T-helper 1 cell treated with Interleukin-12 subunit alpha and Interleukin-12 subunit beta and Interleukin-4 antibody, amounts not matched to agents 30 μg/mL and 1 μg/mL, for 36 hours (primary cell): ENCODE results near the gene SLC25A21.

Source experiments
- H3K27ac Mint-ChIP-seq: one replicate; pipeline ENCODE4 v1.8.0; 2021; ENCODE audit warnings: mild to moderate bottlenecking, mixed read lengths
- H3K27me3 Mint-ChIP-seq: one replicate; pipeline ENCODE4 v1.8.0; 2021; ENCODE audit warnings: low read depth, mixed read lengths
- H3K36me3 Mint-ChIP-seq: one replicate; pipeline ENCODE4 v1.8.0; 2021; ENCODE audit warnings: low read depth, mixed read lengths
- H3K4me1 Mint-ChIP-seq: one replicate; pipeline ENCODE4 v1.8.0; 2021; ENCODE audit warnings: low read depth, mixed read lengths
- H3K4me3 Mint-ChIP-seq: one replicate; pipeline ENCODE4 v1.8.0; 2021; ENCODE audit warnings: mild to moderate bottlenecking, moderate library complexity, mixed read lengths
- H3K9me3 Mint-ChIP-seq: one replicate; pipeline ENCODE4 v1.8.0; 2021; ENCODE audit warnings: mixed read lengths

Gene SLC25A21

GRCh38 chr14:36852981-36853691, 319.3 kb downstream of the SLC25A21 start:
- H3K27me3 Mint-ChIP-seq: no peaks in the 10 kb centered on the region
- H3K9me3 Mint-ChIP-seq: no peaks in the 10 kb centered on the region
- no peaks in the 10 kb centered on the region for H3K4me1 Mint-ChIP-seq
- H3K4me3 Mint-ChIP-seq: no peak overlapping the region
- no peak overlapping the region for H3K27ac Mint-ChIP-seq
- H3K36me3 Mint-ChIP-seq: no peaks in the 10 kb centered on the region

- no peaks in the 10 kb centered on the region for H3K36me3 Mint-ChIP-seq
- no peaks in the 10 kb centered on the region for H3K9me3 Mint-ChIP-seq
- no peak overlapping the region for H3K4me3 Mint-ChIP-seq
- H3K27ac Mint-ChIP-seq: no peak overlapping the region
- no peaks in the 10 kb centered on the region for H3K27me3 Mint-ChIP-seq
- H3K4me1 Mint-ChIP-seq: no peaks in the 10 kb centered on the region
Measured at GRCh38 chr14:36848213-36848612, 324.2 kb downstream of the SLC25A21 start.

DNA sequence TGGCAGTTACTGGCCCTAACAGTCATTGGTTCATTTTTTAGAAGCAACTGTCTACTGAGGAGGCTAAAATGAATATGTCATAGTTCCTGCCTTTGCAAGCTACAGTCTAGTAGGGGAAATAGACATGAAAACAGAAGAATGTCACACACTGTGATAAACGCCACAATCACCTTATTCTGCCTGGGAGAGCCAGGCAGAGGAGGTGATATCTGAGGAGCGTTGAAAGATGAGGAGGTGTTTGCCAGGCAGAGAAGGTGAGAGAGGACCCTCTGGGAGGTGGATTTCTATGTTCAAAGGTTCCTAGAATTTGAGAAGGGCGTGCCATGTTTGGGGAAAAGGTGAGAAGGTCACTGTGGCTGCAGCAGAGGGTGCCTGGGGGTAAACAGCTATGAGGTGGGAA, 325.0 kb downstream of the SLC25A21 start:
- no peaks in the 10 kb centered on the region for H3K4me1 Mint-ChIP-seq
- no peaks in the 10 kb centered on the region for H3K9me3 Mint-ChIP-seq
- H3K27ac Mint-ChIP-seq: no peak overlapping the region
- no peak overlapping the region for H3K4me3 Mint-ChIP-seq
- no peaks in the 10 kb centered on the region for H3K27me3 Mint-ChIP-seq
- no peaks in the 10 kb centered on the region for H3K36me3 Mint-ChIP-seq

GRCh38 chr14:36845356-36846012, 326.9 kb downstream of the SLC25A21 start:
- Mint-ChIP-seq H3K9me3 (no peaks in the 10 kb centered on the region), H3K27me3 (no peaks in the 10 kb centered on the region)

GRCh38 chr14:36844443-36845195, 327.8 kb downstream of the SLC25A21 start:
- Mint-ChIP-seq H3K36me3 (no peaks in the 10 kb centered on the region), H3K4me3 (no peak overlapping the region), H3K27me3 (no peaks in the 10 kb centered on the region), H3K4me1 (no peaks in the 10 kb centered on the region), H3K9me3 (no peaks in the 10 kb centered on the region), H3K27ac (no peak overlapping the region)

More at GRCh38 chr14:36845356-36846012, 326.9 kb downstream of the SLC25A21 start:
- Mint-ChIP-seq H3K27ac (no peak overlapping the region), H3K4me1 (no peaks in the 10 kb centered on the region), H3K4me3 (no peak overlapping the region), H3K36me3 (no peaks in the 10 kb centered on the region)

DNA sequence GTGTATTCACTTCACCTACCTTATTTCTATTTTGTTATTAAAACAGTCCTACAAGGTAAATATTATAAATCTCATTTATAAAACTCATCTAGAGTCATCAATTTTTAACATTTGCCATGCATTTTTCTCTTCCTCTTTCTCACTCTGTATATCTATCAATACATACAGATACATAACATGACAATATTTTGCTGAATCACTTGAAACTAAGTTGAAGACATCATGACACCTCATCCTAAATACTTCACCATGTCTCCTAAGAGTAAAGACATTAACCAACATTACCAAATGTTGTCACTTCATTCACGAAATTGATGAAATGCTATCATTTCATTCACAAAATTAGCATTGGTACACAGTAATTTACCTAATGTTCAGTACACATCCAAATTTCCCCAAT, 329.0 kb downstream of the SLC25A21 start:
- no peaks in the 10 kb centered on the region for H3K9me3 Mint-ChIP-seq
- no peaks in the 10 kb centered on the region for H3K27me3 Mint-ChIP-seq
- H3K36me3 Mint-ChIP-seq: no peaks in the 10 kb centered on the region
- no peak overlapping the region for H3K4me3 Mint-ChIP-seq
- H3K27ac Mint-ChIP-seq: no peak overlapping the region
- no peaks in the 10 kb centered on the region for H3K4me1 Mint-ChIP-seq

GRCh38 chr14:36835128-36835527, 337.3 kb downstream of the SLC25A21 start:
- Mint-ChIP-seq H3K36me3 (no peaks in the 10 kb centered on the region), H3K27ac (no peak overlapping the region), H3K4me1 (no peaks in the 10 kb centered on the region), H3K9me3 (no peaks in the 10 kb centered on the region), H3K4me3 (no peak overlapping the region), H3K27me3 (no peaks in the 10 kb centered on the region)

GRCh38 chr14:36834293-36834692, 338.1 kb downstream of the SLC25A21 start:
- Mint-ChIP-seq H3K4me3 (no peak overlapping the region), H3K27me3 (no peaks in the 10 kb centered on the region), H3K27ac (no peak overlapping the region), H3K4me1 (no peaks in the 10 kb centered on the region), H3K36me3 (no peaks in the 10 kb centered on the region), H3K9me3 (no peaks in the 10 kb centered on the region)

DNA sequence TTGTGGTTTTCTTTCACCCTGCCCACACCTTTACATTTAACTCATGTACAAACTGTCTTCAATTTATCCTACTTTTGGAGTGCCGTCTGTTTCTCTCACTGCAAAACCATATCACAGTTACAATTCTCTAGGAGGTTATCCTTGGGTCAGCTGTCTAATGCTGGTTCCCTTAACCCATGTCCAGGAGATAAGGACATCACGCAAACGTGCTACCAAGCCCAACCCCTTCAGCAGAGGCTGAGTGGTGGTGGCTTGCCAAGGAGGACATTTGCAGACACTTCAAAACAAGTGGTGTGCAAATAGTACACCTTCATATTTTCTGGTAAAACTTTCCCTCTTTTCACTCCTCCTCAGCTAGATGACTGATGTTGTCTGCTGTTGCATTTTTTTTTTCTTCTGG, 342.9 kb downstream of the SLC25A21 start:
- H3K4me1 Mint-ChIP-seq: no peaks in the 10 kb centered on the region
- H3K27me3 Mint-ChIP-seq: no peaks in the 10 kb centered on the region
- no peak overlapping the region for H3K4me3 Mint-ChIP-seq
- H3K27ac Mint-ChIP-seq: no peak overlapping the region
- no peaks in the 10 kb centered on the region for H3K36me3 Mint-ChIP-seq
- peaks cover 4% of the 10 kb centered on the region for H3K9me3 Mint-ChIP-seq

GRCh38 chr14:36827861-36828260, 344.5 kb downstream of the SLC25A21 start:
- no peaks in the 10 kb centered on the region for H3K36me3 Mint-ChIP-seq
- H3K27ac Mint-ChIP-seq: no peak overlapping the region
- no peaks in the 10 kb centered on the region for H3K4me1 Mint-ChIP-seq
- H3K9me3 Mint-ChIP-seq: peaks cover 4% of the 10 kb centered on the region
- no peaks in the 10 kb centered on the region for H3K27me3 Mint-ChIP-seq
- H3K4me3 Mint-ChIP-seq: no peak overlapping the region

DNA sequence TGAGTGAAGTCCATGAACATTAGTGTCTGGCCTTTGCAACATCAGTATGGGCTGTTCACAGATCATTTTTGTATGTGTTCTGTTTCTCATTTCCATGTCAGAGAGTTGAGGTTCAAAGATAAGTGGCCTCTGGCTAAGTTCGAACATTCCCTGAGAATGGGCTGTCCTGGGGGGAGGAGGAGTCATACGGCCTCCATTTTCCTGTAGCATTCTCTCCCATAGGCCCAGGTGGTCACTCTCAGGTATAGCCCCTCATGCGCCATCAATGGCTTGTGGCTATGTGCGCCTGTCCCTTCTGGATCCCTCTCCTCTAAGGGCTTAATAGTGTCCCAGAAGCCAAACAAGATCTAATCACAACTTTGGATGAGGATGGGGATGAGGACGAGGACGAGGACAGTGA, 345.8 kb downstream of the SLC25A21 start:
- Mint-ChIP-seq H3K27ac (no peak overlapping the region), H3K36me3 (no peaks in the 10 kb centered on the region), H3K27me3 (no peaks in the 10 kb centered on the region), H3K4me1 (no peaks in the 10 kb centered on the region), H3K9me3 (peaks cover 4% of the 10 kb centered on the region), H3K4me3 (no peak overlapping the region)

GRCh38 chr14:36824854-36825253, 347.6 kb downstream of the SLC25A21 start:
- H3K27ac Mint-ChIP-seq: no peak overlapping the region
- H3K4me3 Mint-ChIP-seq: no peak overlapping the region
- H3K27me3 Mint-ChIP-seq: no peaks in the 10 kb centered on the region
- H3K4me1 Mint-ChIP-seq: no peaks in the 10 kb centered on the region
- H3K36me3 Mint-ChIP-seq: no peaks in the 10 kb centered on the region
- H3K9me3 Mint-ChIP-seq: peaks cover 4% of the 10 kb centered on the region

- Mint-ChIP-seq H3K9me3 (peaks cover 4% of the 10 kb centered on the region), H3K27ac (no peak overlapping the region), H3K36me3 (no peaks in the 10 kb centered on the region), H3K4me3 (no peak overlapping the region), H3K4me1 (no peaks in the 10 kb centered on the region), H3K27me3 (no peaks in the 10 kb centered on the region)
Measured at GRCh38 chr14:36823651-36824050, 348.8 kb downstream of the SLC25A21 start.

DNA sequence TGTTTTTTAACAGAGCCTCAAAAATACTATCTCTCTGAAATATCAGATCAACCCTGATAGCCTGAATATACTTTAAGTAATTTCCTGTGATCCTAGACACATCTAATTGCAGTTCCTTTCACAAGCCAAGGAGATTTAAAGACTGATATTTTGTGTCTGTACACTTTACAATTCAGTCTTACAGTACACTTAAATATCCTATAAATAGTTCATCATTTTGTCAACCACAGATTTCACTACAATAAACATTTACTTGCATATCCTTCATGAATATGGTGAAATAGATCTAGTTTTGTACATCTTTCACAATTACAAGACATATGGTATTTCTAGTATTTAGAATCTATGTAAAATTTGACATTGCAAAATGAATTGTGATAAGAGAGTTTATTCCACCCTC, 349.7 kb downstream of the SLC25A21 start:
- no peak overlapping the region for H3K4me3 Mint-ChIP-seq
- no peaks in the 10 kb centered on the region for H3K36me3 Mint-ChIP-seq
- H3K9me3 Mint-ChIP-seq: peaks cover 4% of the 10 kb centered on the region
- H3K27me3 Mint-ChIP-seq: no peaks in the 10 kb centered on the region
- H3K4me1 Mint-ChIP-seq: no peaks in the 10 kb centered on the region
- H3K27ac Mint-ChIP-seq: no peak overlapping the region

DNA sequence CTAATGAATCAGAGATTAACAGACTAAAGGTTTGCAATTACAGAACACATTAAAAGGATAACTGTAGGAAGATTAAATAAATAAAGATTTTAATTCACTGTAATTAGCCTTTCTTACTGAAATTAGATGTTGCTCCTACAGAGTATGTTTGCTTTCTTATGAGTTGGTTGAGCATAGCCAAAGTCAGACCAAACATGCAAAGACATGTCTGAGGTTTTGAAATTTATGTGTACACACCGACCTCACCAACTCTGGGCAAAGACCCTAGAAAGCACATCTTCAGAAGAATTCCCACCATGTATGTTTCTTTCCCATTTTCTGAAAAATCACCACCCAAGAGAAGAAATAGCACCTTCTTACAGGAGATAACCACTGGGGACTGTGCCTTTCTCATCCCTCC, 351.5 kb downstream of the SLC25A21 start:
- H3K4me3 Mint-ChIP-seq: no peak overlapping the region
- H3K9me3 Mint-ChIP-seq: no peaks in the 10 kb centered on the region
- no peaks in the 10 kb centered on the region for H3K27me3 Mint-ChIP-seq
- no peaks in the 10 kb centered on the region for H3K36me3 Mint-ChIP-seq
- no peak overlapping the region for H3K27ac Mint-ChIP-seq
- no peaks in the 10 kb centered on the region for H3K4me1 Mint-ChIP-seq
